Fibroblast of lung (primary cell): Measurements from ENCODE around the gene SMIM26. TPM values are rescaled to one million over a fixed set of nuclear protein-coding genes. Genes with fewer than 3 reads are reported as not detected.

ENCODE experiments used
- DNase-seq, 2 donors: peaks; one replicate each; pipeline versions ENCODE4 v3.0.0 to v3.0.0-alpha.2; 2010; ENCODE audit warnings: low read depth in 2 of 2
- H2AFZ ChIP-seq: 2 replicates; pipeline ENCODE4 v1.5.1; 2012; ENCODE audit warnings: low read length, control low read depth, inconsistent platforms
- H3K27ac ChIP-seq: 2 replicates; pipeline ENCODE4 v1.5.1; 2011; ENCODE audit warnings: low read length, control low read depth; ENCODE audit not compliant: insufficient read depth
- H3K27me3 ChIP-seq: 2 replicates; pipeline ENCODE4 v1.5.1; 2011; ENCODE audit warnings: mild to moderate bottlenecking, low read length; ENCODE audit not compliant: control insufficient read depth, insufficient read depth
- H3K36me3 ChIP-seq: 2 replicates; pipeline ENCODE4 v1.5.1; 2011; ENCODE audit warnings: low read length; ENCODE audit not compliant: control insufficient read depth, insufficient read depth
- H3K4me1 ChIP-seq: 2 replicates; pipeline ENCODE4 v1.5.1; 2011; ENCODE audit warnings: low read length; ENCODE audit not compliant: control insufficient read depth, insufficient read depth; ENCODE audit errors: extremely low read depth
- H3K4me2 ChIP-seq: 2 replicates; pipeline ENCODE4 v1.5.1; 2011; ENCODE audit warnings: low read length, control low read depth; ENCODE audit not compliant: insufficient read depth; ENCODE audit errors: extremely low read depth
- H3K4me3 ChIP-seq, 4 experiments: fragments of 200-600 bp in 1 of 4; sonication (generic) in 1 of 4; replicated peaks in 1 of 4; 2 replicates each; pipeline ENCODE4 v1.5.1; 2011 to 2016; ENCODE audit warnings: low read length in 4 of 4, low read depth in 3 of 4, mild to moderate bottlenecking in 3 of 4, control low read depth in 2 of 4, inconsistent platforms in 1 of 4, mixed read lengths in 1 of 4; ENCODE audit not compliant: insufficient read depth in 1 of 4; ENCODE audit errors: control extremely low read depth in 1 of 4
- H3K79me2 ChIP-seq: 2 replicates; pipeline ENCODE4 v1.5.1; 2012; ENCODE audit warnings: mild to moderate bottlenecking, low read length, inconsistent platforms; ENCODE audit not compliant: control insufficient read depth, insufficient read depth
- H3K9ac ChIP-seq: 2 replicates; pipeline ENCODE4 v1.5.1; 2011; ENCODE audit warnings: mild to moderate bottlenecking, low read length, control low read depth; ENCODE audit not compliant: insufficient read depth
- H3K9me3 ChIP-seq: 2 replicates; pipeline ENCODE4 v1.5.1; 2012; ENCODE audit warnings: low read depth, low read length; ENCODE audit not compliant: control insufficient read depth, insufficient read depth
- H4K20me1 ChIP-seq: 2 replicates; pipeline ENCODE4 v1.5.1; 2011; ENCODE audit warnings: low read length; ENCODE audit not compliant: control insufficient read depth, insufficient read depth; ENCODE audit errors: extremely low read depth
- CTCF ChIP-seq, 2 donors: IDR thresholded peaks in 1 of 2; conservative IDR thresholded peaks in 1 of 2; 1 replicate in 1 of 2; 2 replicates in 1 of 2; pipeline ENCODE4 v1.5.1; 2011 to 2012; ENCODE audit warnings: low read length in 2 of 2, control low read depth in 1 of 2, inconsistent platforms in 1 of 2, low read depth in 1 of 2, mild to moderate bottlenecking in 1 of 2
- EZH2 ChIP-seq: IDR thresholded peaks from 2 replicates; pipeline ENCODE4 v1.5.1; 2012; ENCODE audit warnings: low read length, control low read depth, mild to moderate bottlenecking; ENCODE audit errors: missing control alignments
- polyA plus RNA-seq, 2 donors: library from polyadenylated mRNA; depleted of rRNA in 1 of 2; stranded (reverse) in 1 of 2; unstranded in 1 of 2; fragments of >200 nt; gene quantifications; 2 replicates each; pipeline ENCODE4 v1.2.1, GENCODE V29; 2011 to 2012; ENCODE audit warnings: missing spikeins in 1 of 2
- total RNA-seq: library from RNA; depleted of rRNA; stranded (reverse); fragments of >200 nt; gene quantifications from 2 replicates; pipeline ENCODE4 v1.2.1, GENCODE V29; 2014

The SMIM26 gene
- total and polyA plus RNA-seq, 2 donors (not counting 1 experiment from before 2014, with no cell fraction given), result 81.8 to 115 TPM

GRCh38 chr20:18615020-18615650, 47.9 kb downstream of the SMIM26 start:
- peak in 1 of 2 donors; percentile 18 for DNase-seq
- TF ChIP-seq CTCF (conservative IDR thresholded peaks at IDR 0.05 in 1 of 2, IDR thresholded peaks at IDR 0.05 in 1 of 2; ENCODE audit: low read depth in 1 of 2, low read length in 2 of 2), result no peak
- TF ChIP-seq EZH2, result no peak
- Histone ChIP-seq H3K36me3 (no peaks in the 10 kb centered on the region), H3K27ac (no peak overlapping the region), H3K79me2 (no peaks in the 10 kb centered on the region), H3K4me2 (no peak overlapping the region), H2AFZ (no peak overlapping the region), H3K4me1 (no peaks in the 10 kb centered on the region), H3K9me3 (no peaks in the 10 kb centered on the region), H3K9ac (no peak overlapping the region), H4K20me1 (no peaks in the 10 kb centered on the region), H3K4me3 (no peak overlapping the region), H3K27me3 (no peaks in the 10 kb centered on the region)

Other genes with a start within 250 kb of the SMIM26 start
- 0.77 and 0.83 TPM in 2 replicates for gene DZANK1, start 100.4 kb upstream of the SMIM26 start, total RNA-seq
- 1.2 and 1.3 TPM in 2 replicates for gene DZANK1, start 100.4 kb upstream of the SMIM26 start, polyA plus RNA-seq
- 15.4 and 20.5 TPM in 2 replicates for gene POLR3F, start 100.0 kb upstream of the SMIM26 start, total RNA-seq
- gene POLR3F, start 100.0 kb upstream of the SMIM26 start, polyA plus RNA-seq, result 11.2 and 11.3 TPM in 2 replicates
- 14.4 and 19.0 TPM in 2 replicates for gene RBBP9, start 70.2 kb upstream of the SMIM26 start, total RNA-seq
- gene RBBP9, start 70.2 kb upstream of the SMIM26 start, polyA plus RNA-seq, result 19.2 and 22.1 TPM in 2 replicates
- gene SEC23B, start 59.5 kb upstream of the SMIM26 start, total RNA-seq, result 34.7 and 52.0 TPM in 2 replicates
- 51.0 and 67.9 TPM in 2 replicates for gene SEC23B, start 59.5 kb upstream of the SMIM26 start, polyA plus RNA-seq
- gene DTD1, start 20.6 kb downstream of the SMIM26 start, total RNA-seq, result 50.8 and 71.0 TPM in 2 replicates
- 60.8 and 102 TPM in 2 replicates for gene DTD1, start 20.6 kb downstream of the SMIM26 start, polyA plus RNA-seq
- gene SCP2D1, start 246.4 kb downstream of the SMIM26 start, total RNA-seq, result not detected in 2 replicates
- gene SCP2D1, start 246.4 kb downstream of the SMIM26 start, polyA plus RNA-seq, result not detected in 2 replicates